K562 (cell line): Measurements from ENCODE around the gene SAMD8. TPM values are rescaled to one million over a fixed set of nuclear protein-coding genes. Genes with fewer than 3 reads are reported as not detected.
A peak's percentile ranks its signal among the peaks of the same experiment; 100 is the strongest.

Experiments
- BRF1 ChIP-seq: IDR thresholded peaks from 3 replicates; pipeline ENCODE4 v1.6.1; 2011; ENCODE audit warnings: borderline replicate concordance, mild to moderate bottlenecking; ENCODE audit not compliant: insufficient read length; ENCODE audit errors: extremely low read depth
- EGR1 ChIP-seq: fragments of 450-650 bp; conservative IDR thresholded peaks from 2 replicates; pipeline ENCODE4 v1.6.1; 2017; ENCODE audit warnings: mild to moderate bottlenecking
- ELF2 ChIP-seq: fragments of 250-450 bp; sonication (Bioruptor Pico); IDR thresholded peaks from 2 replicates; pipeline ENCODE4 v1.5.0; 2021; ENCODE audit warnings: mild to moderate bottlenecking
- GATAD2B ChIP-seq: fragments of 450-650 bp; IDR thresholded peaks from 2 replicates; pipeline ENCODE4 v1.6.1; 2017; ENCODE audit warnings: mild to moderate bottlenecking, borderline replicate concordance
- ILK ChIP-seq: fragments of 450-650 bp; IDR thresholded peaks from 2 replicates; pipeline ENCODE4 v1.6.1; 2016; ENCODE audit warnings: missing genetic modification characterization, low read depth, mild to moderate bottlenecking, missing compliant biosample characterization, moderate library complexity, borderline replicate concordance
- JUNB ChIP-seq: fragments of 450-650 bp; formaldehyde crosslinking; conservative IDR thresholded peaks from 2 replicates; pipeline ENCODE4 v1.4.0; 2020; ENCODE audit warnings: mild to moderate bottlenecking
- KAT2B ChIP-seq: IDR thresholded peaks from one replicate; pipeline ENCODE4 v1.6.1; 2012; ENCODE audit warnings: low read depth, mild to moderate bottlenecking, control low read depth, inconsistent platforms, low read length, moderate library complexity
- MEF2A ChIP-seq: IDR thresholded peaks from 2 replicates; pipeline ENCODE4 v1.6.1; 2011; ENCODE audit warnings: low read depth, mild to moderate bottlenecking, low read length, moderate library complexity; ENCODE audit not compliant: control insufficient read depth
- POLR2AphosphoS2 ChIP-seq: IDR thresholded peaks from 2 replicates; pipeline ENCODE4 v1.6.1; 2012; ENCODE audit warnings: low read length, improper control_type of control experiment
- RBM22 ChIP-seq: fragments of 200-400 bp; formaldehyde crosslinking; IDR thresholded peaks from 2 replicates; pipeline ENCODE4 v1.6.1; 2018; ENCODE audit warnings: low read length, low read depth; ENCODE audit not compliant: poor library complexity, severe bottlenecking
- SMAD3 ChIP-seq: fragments of 450-650 bp; formaldehyde crosslinking; conservative IDR thresholded peaks from 2 replicates; pipeline ENCODE4 v1.4.0; 2020; ENCODE audit warnings: mild to moderate bottlenecking
- SMARCE1 ChIP-seq: fragments of 450-650 bp; IDR thresholded peaks from 2 replicates; pipeline ENCODE4 v1.7.1; 2016; ENCODE audit warnings: mild to moderate bottlenecking
- SRSF3 ChIP-seq: fragments of 200-400 bp; formaldehyde crosslinking; IDR thresholded peaks from 2 replicates; pipeline ENCODE4 v1.6.1; 2016; ENCODE audit warnings: mild to moderate bottlenecking, low read length, moderate library complexity; ENCODE audit not compliant: insufficient read depth
- TCF3 ChIP-seq: sonication (generic); formaldehyde crosslinking; IDR thresholded peaks from 2 replicates; pipeline ENCODE4 v1.4.0; 2020; ENCODE audit warnings: mild to moderate bottlenecking, missing genetic modification reagents
- TCF7 ChIP-seq: sonication (generic); IDR thresholded peaks from 2 replicates; pipeline ENCODE4 v1.6.1; 2016; ENCODE audit warnings: antibody characterized with exemption, borderline replicate concordance
- TFAM ChIP-seq: fragments of 250-450 bp; sonication (Bioruptor Pico); conservative IDR thresholded peaks from 2 replicates; pipeline ENCODE4 v1.5.0; 2021; ENCODE audit warnings: mild to moderate bottlenecking, moderate library complexity
- ZNF23 ChIP-seq: fragments of 250-450 bp; sonication (Bioruptor Pico); IDR thresholded peaks from 2 replicates; pipeline ENCODE4 v1.4.0; 2020; ENCODE audit warnings: mild to moderate bottlenecking
- ZNF766 ChIP-seq: fragments of 200-800 bp; sonication (Bioruptor generic); conservative IDR thresholded peaks from 2 replicates; pipeline ENCODE4 v1.6.1; 2016; ENCODE audit warnings: missing genetic modification characterization, missing compliant biosample characterization
- polyA plus RNA-seq, 8 experiments: library from polyadenylated mRNA; depleted of rRNA in 4 of 8; stranded (reverse) in 5 of 8; unstranded in 3 of 8; fragments of >200 nt; fragmentation: Nextera tagmentation in 2 of 8; fragmentation: Illumina TruSeq in 1 of 8; extraction: Ambion mirVana in 2 of 8; extraction: Trizol in 1 of 8; gene quantifications; 2 replicates each; pipeline versions ENCODE4 v1.2.1 to v1.2.3, GENCODE V29; 2011 to 2014; ENCODE audit warnings: inconsistent platforms in 1 of 8, missing spikeins in 1 of 8
- total RNA-seq, 7 experiments: library from RNA; depleted of rRNA in 6 of 7; stranded (reverse); fragments of >200 nt in 6 of 7; fragmentation: Illumina TruSeq in 2 of 7; extraction: Trizol in 2 of 7; gene quantifications; 2 replicates each; pipeline versions ENCODE4 v1.2.1 to v1.2.3, GENCODE V29; 2011 to 2021; ENCODE audit warnings: low replicate concordance in 1 of 7
- TF ChIP-seq, protein P1 (sequence below): sonication (generic); IDR thresholded peaks from 2 replicates; pipeline ENCODE4 v1.6.1; 2016
- TF ChIP-seq, protein P2 (sequence below): fragments of 450-650 bp; IDR thresholded peaks from 2 replicates; pipeline ENCODE4 v1.7.0; 2016; ENCODE audit warnings: borderline replicate concordance
- TF ChIP-seq, protein P3 (sequence below): fragments of 250-450 bp; sonication (Bioruptor Pico); IDR thresholded peaks from 2 replicates; pipeline ENCODE4 v1.8.0; 2021; ENCODE audit warnings: borderline replicate concordance, mild to moderate bottlenecking, moderate library complexity; ENCODE audit not compliant: poor library complexity, severe bottlenecking
- TF ChIP-seq, protein P4 (sequence below): sonication (generic); formaldehyde crosslinking; IDR thresholded peaks from 2 replicates; pipeline ENCODE4 v1.4.0; 2020; ENCODE audit warnings: mild to moderate bottlenecking, missing genetic modification reagents
- TF ChIP-seq, protein P5 (sequence below): sonication (generic); formaldehyde crosslinking; IDR thresholded peaks from 2 replicates; pipeline ENCODE4 v1.5.0; 2020; ENCODE audit warnings: missing genetic modification reagents

The SAMD8 gene
- total and polyA plus RNA-seq, 9 of the 15 experiments (the other 6 are each of a cell fraction or from before 2014, with no cell fraction given), result 2.7 to 16.1 (median 6.2) TPM

DNA sequence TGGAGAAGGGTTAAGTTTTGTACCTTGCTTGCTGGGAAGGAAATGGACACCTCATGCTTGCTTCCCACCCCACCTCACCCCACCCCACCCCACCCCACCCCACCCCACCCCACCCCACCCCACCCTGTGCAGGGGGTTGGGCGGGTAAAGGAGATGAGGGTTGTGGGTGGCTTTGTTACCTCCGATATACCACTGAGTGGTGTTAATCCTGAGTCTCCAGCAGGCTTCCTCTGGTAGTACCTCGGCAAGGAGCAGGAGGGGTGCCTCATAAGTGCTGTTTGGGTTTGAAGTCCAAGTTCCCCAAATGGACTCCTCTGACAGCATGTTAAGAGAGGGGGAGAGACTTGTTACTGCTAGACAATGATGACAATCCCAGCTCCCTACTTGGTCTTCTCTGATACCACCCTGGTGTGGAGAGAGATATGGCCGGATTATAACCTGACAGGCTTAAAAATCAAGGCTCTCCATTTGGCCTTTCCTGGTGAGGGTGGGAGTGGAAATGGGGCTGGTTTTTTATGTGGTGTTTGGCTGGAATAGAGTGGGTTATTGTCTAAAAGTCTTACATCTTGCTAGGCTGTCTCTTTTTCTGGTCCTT lies 11.7 kb downstream of the SAMD8 start (continued):
- TF ChIP-seq, protein P1, sequence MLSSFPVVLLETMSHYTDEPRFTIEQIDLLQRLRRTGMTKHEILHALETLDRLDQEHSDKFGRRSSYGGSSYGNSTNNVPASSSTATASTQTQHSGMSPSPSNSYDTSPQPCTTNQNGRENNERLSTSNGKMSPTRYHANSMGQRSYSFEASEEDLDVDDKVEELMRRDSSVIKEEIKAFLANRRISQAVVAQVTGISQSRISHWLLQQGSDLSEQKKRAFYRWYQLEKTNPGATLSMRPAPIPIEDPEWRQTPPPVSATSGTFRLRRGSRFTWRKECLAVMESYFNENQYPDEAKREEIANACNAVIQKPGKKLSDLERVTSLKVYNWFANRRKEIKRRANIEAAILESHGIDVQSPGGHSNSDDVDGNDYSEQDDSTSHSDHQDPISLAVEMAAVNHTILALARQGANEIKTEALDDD, result peak; percentile 74; the same call in 1 of the 2 replicates
- TF ChIP-seq, protein P2, sequence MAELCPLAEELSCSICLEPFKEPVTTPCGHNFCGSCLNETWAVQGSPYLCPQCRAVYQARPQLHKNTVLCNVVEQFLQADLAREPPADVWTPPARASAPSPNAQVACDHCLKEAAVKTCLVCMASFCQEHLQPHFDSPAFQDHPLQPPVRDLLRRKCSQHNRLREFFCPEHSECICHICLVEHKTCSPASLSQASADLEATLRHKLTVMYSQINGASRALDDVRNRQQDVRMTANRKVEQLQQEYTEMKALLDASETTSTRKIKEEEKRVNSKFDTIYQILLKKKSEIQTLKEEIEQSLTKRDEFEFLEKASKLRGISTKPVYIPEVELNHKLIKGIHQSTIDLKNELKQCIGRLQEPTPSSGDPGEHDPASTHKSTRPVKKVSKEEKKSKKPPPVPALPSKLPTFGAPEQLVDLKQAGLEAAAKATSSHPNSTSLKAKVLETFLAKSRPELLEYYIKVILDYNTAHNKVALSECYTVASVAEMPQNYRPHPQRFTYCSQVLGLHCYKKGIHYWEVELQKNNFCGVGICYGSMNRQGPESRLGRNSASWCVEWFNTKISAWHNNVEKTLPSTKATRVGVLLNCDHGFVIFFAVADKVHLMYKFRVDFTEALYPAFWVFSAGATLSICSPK, result no peak
- no peak for TF ChIP-seq EGR1
- TF ChIP-seq TCF3 (CRISPR knock-in tag), result peak; percentile 30; the same call in 1 of the 2 replicates
- no peak for TF ChIP-seq SMAD3 (CRISPR knock-in tag)
- TF ChIP-seq, protein P3, sequence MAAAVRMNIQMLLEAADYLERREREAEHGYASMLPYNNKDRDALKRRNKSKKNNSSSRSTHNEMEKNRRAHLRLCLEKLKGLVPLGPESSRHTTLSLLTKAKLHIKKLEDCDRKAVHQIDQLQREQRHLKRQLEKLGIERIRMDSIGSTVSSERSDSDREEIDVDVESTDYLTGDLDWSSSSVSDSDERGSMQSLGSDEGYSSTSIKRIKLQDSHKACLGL (CRISPR knock-in tag), result no peak
- no peak for TF ChIP-seq SMARCE1
- TF ChIP-seq, protein P4, sequence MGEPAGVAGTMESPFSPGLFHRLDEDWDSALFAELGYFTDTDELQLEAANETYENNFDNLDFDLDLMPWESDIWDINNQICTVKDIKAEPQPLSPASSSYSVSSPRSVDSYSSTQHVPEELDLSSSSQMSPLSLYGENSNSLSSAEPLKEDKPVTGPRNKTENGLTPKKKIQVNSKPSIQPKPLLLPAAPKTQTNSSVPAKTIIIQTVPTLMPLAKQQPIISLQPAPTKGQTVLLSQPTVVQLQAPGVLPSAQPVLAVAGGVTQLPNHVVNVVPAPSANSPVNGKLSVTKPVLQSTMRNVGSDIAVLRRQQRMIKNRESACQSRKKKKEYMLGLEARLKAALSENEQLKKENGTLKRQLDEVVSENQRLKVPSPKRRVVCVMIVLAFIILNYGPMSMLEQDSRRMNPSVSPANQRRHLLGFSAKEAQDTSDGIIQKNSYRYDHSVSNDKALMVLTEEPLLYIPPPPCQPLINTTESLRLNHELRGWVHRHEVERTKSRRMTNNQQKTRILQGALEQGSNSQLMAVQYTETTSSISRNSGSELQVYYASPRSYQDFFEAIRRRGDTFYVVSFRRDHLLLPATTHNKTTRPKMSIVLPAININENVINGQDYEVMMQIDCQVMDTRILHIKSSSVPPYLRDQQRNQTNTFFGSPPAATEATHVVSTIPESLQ, result no peak
- no peak for TF ChIP-seq POLR2AphosphoS2
- TF ChIP-seq ELF2 (CRISPR knock-in tag), result no peak
- TF ChIP-seq BRF1, result no peak
- no peak for TF ChIP-seq ZNF766 (CRISPR knock-in tag)
- TF ChIP-seq SRSF3, result no peak
- no peak for TF ChIP-seq KAT2B
- TF ChIP-seq RBM22, result no peak
- TF ChIP-seq ILK, result no peak
- TF ChIP-seq MEF2A, result no peak
- no peak for TF ChIP-seq JUNB (CRISPR knock-in tag)
- TF ChIP-seq, protein P5, sequence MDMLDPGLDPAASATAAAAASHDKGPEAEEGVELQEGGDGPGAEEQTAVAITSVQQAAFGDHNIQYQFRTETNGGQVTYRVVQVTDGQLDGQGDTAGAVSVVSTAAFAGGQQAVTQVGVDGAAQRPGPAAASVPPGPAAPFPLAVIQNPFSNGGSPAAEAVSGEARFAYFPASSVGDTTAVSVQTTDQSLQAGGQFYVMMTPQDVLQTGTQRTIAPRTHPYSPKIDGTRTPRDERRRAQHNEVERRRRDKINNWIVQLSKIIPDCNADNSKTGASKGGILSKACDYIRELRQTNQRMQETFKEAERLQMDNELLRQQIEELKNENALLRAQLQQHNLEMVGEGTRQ (CRISPR knock-in tag), result no peak
- TF ChIP-seq GATAD2B, result no peak
- TF ChIP-seq TCF7, result no peak
- no peak for TF ChIP-seq ZNF23
- TF ChIP-seq TFAM, result no peak
